GM23338 (cell line): ENCODE results near the gene RAPGEF5. TPM values are rescaled to one million over a fixed set of nuclear protein-coding genes. Genes with fewer than 3 reads are reported as not detected.

Experiments used
- ATAC-seq: fragments of 200-7000 bp; cut with Tn5 transposase; 3 replicates; pipeline ENCODE4 v1.9.1; 2020
- DNase-seq: peaks from one replicate; pipeline ENCODE4 v3.0.0-alpha.2; 2015; ENCODE audit warnings: low spot score
- H2AFZ ChIP-seq: fragments of 200-600 bp; sonication (generic); 2 replicates; pipeline ENCODE4 v1.8.0; 2016; ENCODE audit warnings: antibody characterized with exemption, mild to moderate bottlenecking, moderate library complexity
- H3F3A ChIP-seq: fragments of 200-600 bp; sonication (generic); replicated peaks from 2 replicates; pipeline ENCODE4 v1.8.0; 2017; ENCODE audit warnings: antibody characterized with exemption, mixed run types, low read depth
- H3K27ac ChIP-seq: fragments of 200-600 bp; sonication (generic); 2 replicates; pipeline ENCODE4 v1.6.1; 2016; ENCODE audit warnings: low read depth
- H3K27me3 ChIP-seq: fragments of 200-600 bp; sonication (generic); 2 replicates; pipeline ENCODE4 v1.8.0; 2016; ENCODE audit warnings: mild to moderate bottlenecking, mixed run types, moderate library complexity; ENCODE audit not compliant: insufficient read depth
- H3K36me3 ChIP-seq: fragments of 200-600 bp; sonication (generic); 2 replicates; pipeline ENCODE4 v1.8.0; 2016; ENCODE audit warnings: mild to moderate bottlenecking; ENCODE audit not compliant: insufficient read depth
- H3K4me1 ChIP-seq: fragments of 200-600 bp; sonication (generic); 2 replicates; pipeline ENCODE4 v1.8.0; 2016; ENCODE audit warnings: mild to moderate bottlenecking, moderate library complexity; ENCODE audit not compliant: insufficient read depth
- H3K4me2 ChIP-seq: fragments of 200-600 bp; sonication (generic); 2 replicates; pipeline ENCODE4 v1.7.1; 2017; ENCODE audit warnings: mixed run types
- H3K4me3 ChIP-seq: fragments of 200-600 bp; sonication (generic); 2 replicates; pipeline ENCODE4 v1.6.1; 2016; ENCODE audit warnings: mixed run types
- H3K79me2 ChIP-seq: fragments of 200-600 bp; sonication (generic); replicated peaks from 2 replicates; pipeline ENCODE4 v1.8.0; 2017; ENCODE audit warnings: mild to moderate bottlenecking; ENCODE audit not compliant: insufficient read depth
- H3K9me2 ChIP-seq: fragments of 200-600 bp; sonication (generic); 2 replicates; pipeline ENCODE4 v1.8.0; 2017; ENCODE audit not compliant: insufficient read depth
- H4K20me1 ChIP-seq: fragments of 200-600 bp; sonication (generic); replicated peaks from 2 replicates; pipeline ENCODE4 v1.8.0; 2017; ENCODE audit warnings: mild to moderate bottlenecking; ENCODE audit not compliant: insufficient read depth
- H3K27ac Mint-ChIP-seq: 2 replicates; pipeline ENCODE4 v1.8.0; 2020; ENCODE audit warnings: inconsistent platforms, mild to moderate bottlenecking, moderate library complexity, mixed read lengths
- H3K27me3 Mint-ChIP-seq: 3 replicates; pipeline ENCODE4 v1.8.0; 2022; ENCODE audit warnings: low read depth, mild to moderate bottlenecking, moderate library complexity, mixed read lengths, inconsistent platforms; ENCODE audit not compliant: insufficient read depth, poor library complexity
- H3K36me3 Mint-ChIP-seq: 3 replicates; pipeline ENCODE4 v1.8.0; 2021; ENCODE audit warnings: low read depth, mild to moderate bottlenecking, inconsistent platforms, moderate library complexity, mixed read lengths
- H3K4me1 Mint-ChIP-seq: 3 replicates; pipeline ENCODE4 v1.8.0; 2020; ENCODE audit warnings: mild to moderate bottlenecking, inconsistent platforms, mixed read lengths
- H3K4me3 Mint-ChIP-seq: 3 replicates; pipeline ENCODE4 v1.8.0; 2021; ENCODE audit warnings: moderate library complexity, mild to moderate bottlenecking, inconsistent platforms, mixed read lengths
- H3K9me3 Mint-ChIP-seq: 3 replicates; pipeline ENCODE4 v1.8.0; 2020; ENCODE audit warnings: moderate library complexity, mild to moderate bottlenecking, inconsistent platforms, mixed read lengths
- CREB1 ChIP-seq: fragments of 250-450 bp; sonication (Bioruptor Pico); IDR thresholded peaks from 2 replicates; pipeline ENCODE4 v1.5.0; 2020; ENCODE audit warnings: low read depth, mild to moderate bottlenecking, moderate library complexity
- CTCF ChIP-seq, 2 experiments: fragments of 200-600 bp in 1 of 2; sonication (generic) in 1 of 2; conservative IDR thresholded peaks; 2 replicates each; pipeline versions ENCODE4 v1.5.1 to v1.6.1; 2016 to 2017; ENCODE audit warnings: antibody characterized with exemption in 2 of 2, low read depth in 2 of 2, mild to moderate bottlenecking in 2 of 2, moderate library complexity in 1 of 2
- ETS1 ChIP-seq: IDR thresholded peaks from 2 replicates; pipeline ENCODE4 v1.6.1; 2016; ENCODE audit warnings: antibody characterized with exemption
- EZH2 ChIP-seq: fragments of 200-600 bp; sonication (generic); IDR thresholded peaks from one replicate; pipeline ENCODE4 v1.8.0; 2017; ENCODE audit warnings: antibody characterized with exemption, mild to moderate bottlenecking, low read depth; ENCODE audit not compliant: unreplicated experiment
- EZH2phosphoT487 ChIP-seq: fragments of 200-600 bp; sonication (generic); IDR thresholded peaks from one replicate; pipeline ENCODE4 v1.8.1; 2018; ENCODE audit warnings: antibody characterized with exemption; ENCODE audit not compliant: unreplicated experiment
- JUNB ChIP-seq: IDR thresholded peaks from one replicate; pipeline ENCODE4 v1.6.1; 2016; ENCODE audit warnings: antibody characterized with exemption; ENCODE audit not compliant: unreplicated experiment
- STAT1 ChIP-seq: IDR thresholded peaks from one replicate; pipeline ENCODE4 v1.6.1; 2016; ENCODE audit warnings: antibody characterized with exemption; ENCODE audit not compliant: unreplicated experiment
- ZNF114 ChIP-seq: fragments of 250-450 bp; sonication (Bioruptor Pico); IDR thresholded peaks from 2 replicates; pipeline ENCODE4 v1.5.0; 2020; ENCODE audit warnings: mild to moderate bottlenecking, moderate library complexity
- ZNF331 ChIP-seq: fragments of 250-450 bp; sonication (Bioruptor Pico); IDR thresholded peaks from 2 replicates; pipeline ENCODE4 v1.5.0; 2020; ENCODE audit warnings: low read depth, mild to moderate bottlenecking, moderate library complexity
- polyA plus RNA-seq: library from polyadenylated mRNA; unstranded; fragments of >200 nt; fragmentation: Nextera tagmentation; extraction: Ambion mirVana; gene quantifications from 2 replicates; pipeline ENCODE4 v1.2.1, GENCODE V29; 2016
- total RNA-seq: library from RNA; depleted of rRNA; stranded (reverse); fragments of >200 nt; shearing (Covaris generic); gene quantifications from 2 replicates; pipeline ENCODE4 v1.2.3, GENCODE V29; 2014

Gene RAPGEF5
- total and polyA plus RNA-seq, 2 experiments from 2014 or later = 6.3 to 13.1 TPM

GRCh38 chr7:22168129-22168634 lies 188.8 kb downstream of the RAPGEF5 start (continued):
- no peak for TF ChIP-seq CTCF (conservative IDR thresholded peaks at IDR 0.05; ENCODE audit: low read depth in 2 of 2)
- no peak for TF ChIP-seq EZH2
- TF ChIP-seq ZNF331 = no peak
- no peak for TF ChIP-seq JUNB
- TF ChIP-seq ZNF114 (CRISPR knock-in tag) = no peak
- TF ChIP-seq STAT1 = no peak

GRCh38 chr7:22167482-22167881 lies 189.5 kb downstream of the RAPGEF5 start:
- Histone ChIP-seq H3K4me2 (no peak overlapping the region), H3K9me2 (no peaks in the 10 kb centered on the region), H3K4me3 (no peak overlapping the region), H4K20me1 (no peaks in the 10 kb centered on the region), H3K27me3 (no peaks in the 10 kb centered on the region), H3K27ac (no peak overlapping the region), H3F3A (no peaks in the 10 kb centered on the region), H3K36me3 (no peaks in the 10 kb centered on the region), H3K79me2 (no peaks in the 10 kb centered on the region), H3K4me1 (no peaks in the 10 kb centered on the region), H2AFZ (no peak overlapping the region)
- no peaks in the 10 kb centered on the region for H3K36me3 Mint-ChIP-seq
- no peak for ATAC-seq
- DNase-seq = no peak
- H3K27me3 Mint-ChIP-seq = no peaks in the 10 kb centered on the region
- no peaks in the 10 kb centered on the region for H3K4me1 Mint-ChIP-seq
- TF ChIP-seq EZH2phosphoT487 (no peak), JUNB (no peak), STAT1 (no peak), CREB1 (no peak), CTCF (conservative IDR thresholded peaks at IDR 0.05; ENCODE audit: low read depth in 2 of 2) (no peak), EZH2 (no peak), ZNF114 (CRISPR knock-in tag) (no peak), ZNF331 (no peak)
- no peak overlapping the region for H3K27ac Mint-ChIP-seq
- H3K9me3 Mint-ChIP-seq = no peaks in the 10 kb centered on the region
- no peak overlapping the region for H3K4me3 Mint-ChIP-seq

- Histone ChIP-seq H3K36me3 (no peaks in the 10 kb centered on the region), H4K20me1 (no peaks in the 10 kb centered on the region), H2AFZ (no peak overlapping the region), H3K4me3 (no peak overlapping the region), H3K4me1 (no peaks in the 10 kb centered on the region), H3K9me2 (no peaks in the 10 kb centered on the region), H3K27me3 (no peaks in the 10 kb centered on the region), H3F3A (no peaks in the 10 kb centered on the region), H3K79me2 (no peaks in the 10 kb centered on the region), H3K4me2 (no peak overlapping the region), H3K27ac (no peak overlapping the region)
- no peaks in the 10 kb centered on the region for H3K27me3 Mint-ChIP-seq
- no peak for DNase-seq
- no peaks in the 10 kb centered on the region for H3K9me3 Mint-ChIP-seq
- no peaks in the 10 kb centered on the region for H3K4me1 Mint-ChIP-seq
- H3K27ac Mint-ChIP-seq = no peak overlapping the region; the same call in 1 of the 2 replicates
- no peaks in the 10 kb centered on the region for H3K36me3 Mint-ChIP-seq
- no peak for ATAC-seq
- no peak overlapping the region for H3K4me3 Mint-ChIP-seq
- TF ChIP-seq ZNF331 (no peak), ETS1 (no peak)
These were observed 190.0 kb downstream of the RAPGEF5 start for GRCh38 chr7:22166928-22167327.
